Stimulated activated CD4-positive, alpha-beta T cell treated with anti-CD3 and anti-CD28 coated beads, Interleukin-1b, Interleukin-23, amount 100 ng/mL, for 4 hours (primary cell): ENCODE results near the gene POPDC3.
"Not testable (repeated sequence)": the region's sequence is repeated elsewhere in the genome, so short reads cannot be mapped to it uniquely, and the experiment has no call there.

Source experiments
- DNase-seq, 2 donors: peaks; one replicate each; pipeline ENCODE4 v3.0.0-alpha.2; 2020; ENCODE audit warnings: low read depth in 2 of 2

Gene POPDC3

GRCh38 chr6:105194591-105194990, 14.8 kb upstream of the POPDC3 start:
- DNase-seq: no peak

GRCh38 chr6:105194106-105194505, 14.3 kb upstream of the POPDC3 start:
- no peak for DNase-seq

DNA sequence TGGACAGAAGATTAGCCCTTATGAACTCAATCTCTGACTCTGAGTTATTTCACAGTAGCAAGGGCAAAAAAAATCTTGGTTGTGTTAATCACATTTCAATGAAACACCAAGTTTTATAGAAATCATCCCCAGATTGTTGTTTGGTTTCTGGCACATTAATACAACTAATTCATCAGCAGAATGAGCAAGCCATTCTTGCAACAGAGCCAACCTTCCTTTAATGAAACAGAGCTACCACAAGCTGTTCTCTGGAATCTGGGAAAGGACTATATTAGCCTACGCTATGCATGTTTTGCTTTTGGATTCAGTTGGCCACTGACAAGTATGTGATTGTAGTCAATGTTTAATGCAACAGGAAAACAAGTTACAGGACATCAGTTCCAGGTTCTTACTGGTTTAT, 13.8 kb upstream of the POPDC3 start:
- DNase-seq: no peak

DNA sequence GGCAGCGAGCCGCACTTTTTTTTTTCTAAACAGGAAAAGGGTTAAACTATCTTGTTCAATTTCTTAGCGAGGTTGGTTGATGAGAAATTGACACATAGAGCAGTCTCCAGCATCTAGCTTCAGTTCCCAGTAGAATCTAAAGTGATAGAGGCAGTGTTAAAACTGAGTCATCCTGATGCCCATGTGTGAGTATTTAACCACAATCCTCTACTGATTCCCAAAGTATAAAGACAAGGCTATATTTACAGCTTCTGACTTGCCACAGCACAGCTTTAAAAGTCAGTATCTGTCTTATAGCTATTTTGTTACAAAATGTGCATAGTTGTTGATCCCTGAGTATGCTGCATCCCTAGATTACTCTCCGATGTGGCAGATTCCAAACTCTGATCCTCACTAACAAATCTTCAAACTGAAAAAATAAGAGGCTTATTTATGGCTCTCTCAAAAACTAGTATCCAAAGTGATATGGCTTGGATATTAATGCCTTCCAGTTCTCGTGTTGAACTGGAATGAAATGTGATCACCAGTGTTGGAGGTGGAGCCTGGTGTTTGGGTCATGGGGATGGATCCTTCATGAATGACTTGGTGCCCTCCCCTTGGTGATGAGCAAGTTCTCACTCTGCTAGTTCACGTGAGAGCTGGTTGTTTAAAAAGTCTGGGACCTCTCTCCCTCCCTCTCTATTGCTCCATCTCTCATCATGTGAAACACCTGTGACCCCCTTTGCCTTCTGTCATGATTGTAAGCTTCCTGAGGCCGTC, 13.1 kb upstream of the POPDC3 start:
- no peak for DNase-seq

DNA sequence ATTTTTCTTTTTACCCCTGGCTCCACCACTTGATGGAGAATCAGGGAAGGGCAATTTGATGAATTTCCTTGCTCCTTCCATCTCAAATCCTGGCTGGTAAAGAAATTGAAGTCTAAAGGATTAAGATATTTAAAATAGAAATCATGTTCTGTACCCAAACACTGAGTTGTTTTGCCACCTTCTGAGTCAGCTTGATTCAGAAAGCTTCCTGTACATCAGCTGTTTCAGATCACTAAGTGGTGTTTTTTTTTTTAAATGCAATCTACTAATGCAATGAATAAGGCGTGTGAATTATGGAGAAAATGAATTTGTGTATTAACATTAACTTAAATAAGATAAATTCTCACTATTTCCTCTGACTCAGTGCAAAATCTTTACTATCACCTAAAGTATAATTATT, 11.5 kb upstream of the POPDC3 start:
- DNase-seq: no peak

DNA sequence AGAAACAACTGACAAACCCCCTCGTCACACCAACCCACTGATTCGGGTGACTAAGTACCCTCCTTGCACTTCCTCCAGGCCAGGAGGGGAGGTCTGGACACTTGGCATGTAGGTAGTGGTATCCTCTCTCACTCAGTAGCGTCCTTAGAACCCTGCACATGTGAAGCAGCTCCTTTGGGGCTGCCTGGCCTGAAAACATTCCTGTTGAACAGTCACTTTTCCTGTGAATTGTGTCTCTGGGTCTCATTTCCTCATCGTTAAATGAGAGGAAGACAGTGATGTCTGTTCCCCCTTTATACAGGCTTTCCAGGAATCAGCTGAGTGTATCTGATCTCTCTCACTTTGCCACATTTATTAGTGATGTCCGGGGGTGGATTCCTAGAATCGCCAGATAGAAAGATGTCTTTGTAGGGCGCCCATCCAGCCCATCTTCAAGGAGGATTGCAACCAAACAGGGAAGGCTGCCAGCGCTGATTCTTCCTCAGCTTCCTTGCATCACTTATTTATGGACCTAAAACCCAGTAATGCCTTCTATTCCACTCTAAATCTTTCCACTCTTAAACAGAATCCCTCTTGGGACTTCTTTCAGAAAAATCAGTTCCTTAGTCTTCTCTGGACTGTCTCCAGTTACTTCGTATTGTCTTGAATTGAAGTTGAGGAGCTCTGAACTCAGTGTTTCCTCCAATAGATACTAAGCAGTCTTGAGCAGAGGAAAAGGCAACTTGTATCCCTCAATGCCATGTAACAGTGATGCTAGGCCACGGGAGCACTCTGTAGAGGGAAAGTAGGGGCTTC, 9.4 kb upstream of the POPDC3 start:
- DNase-seq: no peak

DNA sequence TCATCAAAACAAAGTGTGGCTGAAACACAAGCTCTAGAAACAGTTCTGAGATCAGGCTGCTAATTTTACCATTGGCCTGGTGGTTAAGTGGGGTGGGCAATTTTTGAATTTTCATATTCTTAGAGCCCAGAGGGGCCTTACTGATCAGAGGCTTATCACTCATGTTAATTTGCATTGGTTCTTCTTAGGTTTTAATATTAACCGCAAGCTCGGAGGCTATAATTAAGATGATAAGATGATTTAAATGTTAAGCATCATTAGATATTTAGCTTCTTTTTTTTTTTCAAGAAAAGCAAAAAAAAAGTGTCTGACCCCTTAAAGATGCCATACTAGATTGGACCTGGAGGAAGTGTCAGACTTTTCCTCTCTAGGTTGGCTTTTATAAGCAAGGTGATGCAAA, 8.4 kb upstream of the POPDC3 start:
- DNase-seq: no peak

GRCh38 chr6:105186576-105186975, 6.8 kb upstream of the POPDC3 start:
- no peak for DNase-seq

DNA sequence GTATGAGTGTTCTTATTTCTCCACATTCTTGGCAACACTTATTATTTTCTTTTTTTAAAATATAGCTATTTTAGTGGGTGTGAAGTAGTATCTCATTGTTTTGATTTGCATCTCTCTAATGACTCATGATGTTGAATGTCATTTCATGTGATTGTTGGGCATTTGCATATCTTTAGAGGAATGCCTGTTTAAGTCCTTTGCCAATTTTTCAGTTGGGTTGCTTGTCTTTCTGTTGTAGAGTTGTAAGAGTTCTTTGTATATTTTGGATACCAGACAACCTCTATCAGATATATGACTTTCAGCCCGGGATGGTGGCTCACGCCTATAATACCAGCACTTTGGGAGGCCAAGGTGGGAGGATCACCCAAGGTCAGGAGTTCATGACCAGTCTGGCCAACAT, 5.1 kb upstream of the POPDC3 start:
- no peak for DNase-seq

GRCh38 chr6:105181981-105182515, 2.2 kb upstream of the POPDC3 start:
- no peak for DNase-seq

DNA sequence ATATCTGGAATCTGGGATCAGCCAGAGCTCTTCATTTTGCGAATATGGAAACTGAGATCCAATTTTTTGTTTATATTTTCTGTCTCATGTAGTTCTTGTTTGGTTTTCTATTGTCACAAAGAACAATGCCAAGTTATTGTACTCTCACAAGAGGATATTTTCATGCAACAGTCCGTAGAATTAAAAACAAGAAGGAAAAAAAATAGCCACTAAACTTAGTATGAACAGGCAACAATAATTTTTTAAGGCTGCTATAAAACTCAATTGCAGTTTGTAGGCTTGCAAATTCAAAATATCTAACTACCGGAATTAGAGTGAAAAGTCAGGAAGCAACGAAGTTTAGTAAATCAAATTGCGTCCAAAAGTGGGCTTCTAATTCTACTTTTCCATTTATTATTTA, 1.2 kb downstream of the POPDC3 start:
- DNase-seq: no peak

DNA sequence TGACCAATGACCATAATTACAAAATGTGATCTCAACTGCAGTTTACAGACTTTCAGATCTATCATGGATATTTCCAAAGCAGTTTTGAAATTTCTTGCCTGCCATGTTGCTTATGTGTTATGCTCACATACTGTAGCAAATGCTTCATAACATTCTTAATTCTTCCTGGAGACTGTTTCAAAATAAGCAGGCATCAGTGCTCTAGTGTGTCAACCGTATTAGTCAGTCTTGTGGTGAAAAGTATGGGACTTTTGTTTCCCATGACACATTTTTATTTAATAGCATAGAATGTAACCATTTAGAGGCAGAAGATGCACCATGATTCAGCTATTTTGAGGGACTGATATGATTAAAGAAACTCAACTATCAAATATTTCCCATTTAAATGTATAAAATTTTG, 1.7 kb downstream of the POPDC3 start:
- DNase-seq: no peak

DNA sequence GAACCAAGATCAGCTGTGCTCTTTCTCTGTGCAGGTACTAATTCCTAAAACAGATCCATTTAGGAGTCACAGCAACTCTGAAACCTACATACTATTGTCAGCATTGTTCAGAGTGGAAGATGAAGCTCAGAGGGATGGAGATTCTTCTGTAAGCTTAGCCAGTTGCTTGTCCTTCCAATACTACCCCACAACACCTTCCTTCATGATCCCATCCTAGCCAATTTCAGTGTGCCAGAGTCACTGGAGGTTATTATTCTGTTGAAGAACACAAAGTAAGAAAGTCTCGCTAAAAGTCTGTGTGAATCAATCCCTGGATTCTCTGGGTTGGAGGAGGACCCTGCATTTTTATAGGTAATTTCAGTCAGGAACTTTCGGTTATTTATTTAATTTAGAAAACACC, 2.3 kb downstream of the POPDC3 start:
- DNase-seq: no peak

DNA sequence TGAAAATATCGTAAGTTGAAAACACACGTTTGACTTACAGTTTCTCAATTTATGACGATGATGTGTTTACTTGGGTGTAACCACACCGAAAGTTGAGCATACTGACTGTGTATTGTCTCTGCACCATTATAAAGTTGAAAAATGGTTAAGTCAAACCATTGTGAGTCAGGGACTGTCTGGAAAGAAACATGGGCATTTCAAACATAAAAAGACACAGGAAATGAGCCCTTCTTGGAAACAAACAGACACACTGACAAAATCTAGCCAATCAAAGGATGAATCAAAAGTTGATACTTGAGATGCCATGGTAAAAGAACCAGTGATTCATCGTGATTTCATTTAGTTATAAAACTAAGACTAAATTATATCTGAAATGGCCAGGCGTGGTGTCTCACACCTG, 5.3 kb downstream of the POPDC3 start:
- no peak for DNase-seq

DNA sequence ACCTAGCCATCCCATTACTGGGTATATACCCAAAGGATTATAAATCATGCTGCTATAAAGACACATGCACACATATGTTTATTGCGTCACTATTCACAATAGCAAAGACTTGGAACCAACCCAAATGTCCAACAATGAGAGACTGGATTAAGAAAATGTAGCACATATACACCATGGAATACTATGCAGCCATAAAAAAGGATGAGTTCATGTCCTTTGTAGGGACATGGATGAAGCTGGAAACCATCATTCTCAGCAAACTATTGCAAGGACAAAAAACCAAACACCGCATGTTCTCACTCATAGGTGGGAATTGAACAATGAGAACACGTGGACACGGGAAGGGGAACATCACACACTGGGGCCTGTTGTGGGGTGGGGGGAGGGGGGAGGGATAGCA, 7.3 kb downstream of the POPDC3 start:
- DNase-seq: not testable (repeated sequence)

DNA sequence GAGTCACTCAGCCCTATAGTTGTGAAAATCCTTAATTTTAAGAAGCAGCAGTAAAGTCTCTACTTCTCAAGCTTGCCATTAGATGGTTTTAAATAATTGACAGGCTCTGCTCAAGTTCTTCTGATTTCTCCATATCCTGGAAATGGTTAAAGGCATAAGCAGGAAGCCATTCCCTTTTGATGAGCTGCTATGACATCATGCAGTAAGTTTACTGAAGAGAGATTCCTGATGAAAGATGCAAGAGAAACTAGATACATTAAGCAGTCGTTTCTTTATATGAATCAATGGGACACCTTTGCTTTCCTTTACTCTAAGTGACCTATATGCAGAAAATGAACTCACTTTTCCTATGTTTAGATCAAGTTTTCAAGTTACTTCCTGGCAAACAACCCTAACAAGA, 9.8 kb downstream of the POPDC3 start:
- no peak for DNase-seq

- DNase-seq: no peak
These were observed 11.9 kb downstream of the POPDC3 start for GRCh38 chr6:105167914-105168313.

DNA sequence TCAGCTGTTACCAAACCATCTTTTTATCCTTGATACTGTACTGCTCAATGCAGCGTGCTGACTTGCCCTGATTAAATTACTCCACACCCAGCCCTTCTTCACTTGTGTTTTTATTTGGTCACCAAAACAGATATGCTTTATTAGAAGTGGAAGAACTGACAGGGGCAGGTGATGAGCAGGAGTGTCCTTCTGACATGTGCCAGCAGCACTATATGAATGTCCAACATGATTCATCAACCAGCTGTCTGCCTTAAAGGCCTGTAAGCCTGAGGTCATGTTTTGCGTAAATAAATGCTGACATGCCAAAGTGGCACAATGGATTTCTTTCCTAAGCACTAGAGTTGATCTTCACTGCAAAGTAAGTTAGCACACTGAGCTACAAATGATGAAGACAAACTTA, 15.4 kb downstream of the POPDC3 start:
- no peak for DNase-seq

GRCh38 chr6:105163183-105163582, 16.6 kb downstream of the POPDC3 start:
- no peak for DNase-seq

DNA sequence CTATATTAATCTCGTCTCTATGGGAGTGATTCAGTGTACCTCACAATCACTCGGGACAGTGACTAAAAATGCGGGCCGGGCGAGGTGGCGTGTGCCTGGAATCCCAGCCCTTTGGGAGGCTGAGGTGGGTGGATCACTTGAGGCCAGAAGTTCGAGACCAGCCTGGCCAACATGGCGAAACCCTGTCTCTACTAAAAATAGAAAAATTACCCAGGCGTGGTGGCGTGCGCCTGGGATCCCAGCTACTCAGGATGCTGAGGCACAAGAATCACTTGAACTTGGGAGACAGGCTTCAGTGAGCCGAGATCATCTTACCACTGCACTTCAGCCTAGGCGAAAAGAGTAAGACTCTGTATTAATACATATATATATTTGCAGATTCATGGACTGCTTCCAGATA, 17.4 kb downstream of the POPDC3 start:
- no peak for DNase-seq

- DNase-seq: no peak
These were observed 18.4 kb downstream of the POPDC3 start for GRCh38 chr6:105161421-105161820.

DNA sequence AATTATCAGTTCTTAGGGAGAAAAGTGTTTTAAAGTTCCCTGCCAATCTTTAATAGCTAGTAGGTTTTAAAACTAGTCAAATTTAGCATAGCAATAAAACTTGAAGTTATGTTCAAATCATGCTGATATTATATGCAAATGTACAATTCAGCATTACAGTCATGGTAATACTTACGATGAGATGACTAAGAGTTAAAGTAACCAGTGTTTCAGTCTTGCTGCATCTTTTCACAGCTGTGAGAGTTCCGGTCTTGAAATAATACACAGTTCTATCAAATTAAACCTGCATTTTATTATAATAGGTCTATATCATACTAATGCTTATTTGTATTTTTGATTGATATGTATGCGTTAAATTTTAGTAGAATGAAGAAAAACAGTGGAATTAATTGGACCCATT, 26.1 kb downstream of the POPDC3 start:
- no peak for DNase-seq

DNA sequence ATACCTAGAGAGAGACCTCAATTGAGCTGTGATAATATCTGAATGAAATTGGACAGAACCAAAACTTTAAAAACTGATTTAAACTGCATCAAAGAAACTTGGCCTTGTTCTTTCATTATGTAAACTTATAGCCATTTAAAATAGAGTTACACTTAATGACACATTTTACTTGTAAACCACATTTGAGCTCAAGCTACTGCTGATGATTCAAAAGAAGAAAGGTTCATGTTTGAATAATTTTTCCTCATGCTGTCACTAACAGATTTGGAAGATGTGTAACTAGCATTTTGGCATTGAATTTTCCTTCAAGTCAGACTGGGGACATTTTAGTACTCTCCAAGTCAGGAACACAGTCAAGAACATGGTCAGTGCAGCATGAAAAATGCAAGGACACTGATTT, 26.9 kb downstream of the POPDC3 start:
- DNase-seq: no peak
